ENCODE data around the gene CIAO1.
A peak's percentile ranks its signal among the peaks of the same experiment; 100 is the strongest.

Gene CIAO1

DNA sequence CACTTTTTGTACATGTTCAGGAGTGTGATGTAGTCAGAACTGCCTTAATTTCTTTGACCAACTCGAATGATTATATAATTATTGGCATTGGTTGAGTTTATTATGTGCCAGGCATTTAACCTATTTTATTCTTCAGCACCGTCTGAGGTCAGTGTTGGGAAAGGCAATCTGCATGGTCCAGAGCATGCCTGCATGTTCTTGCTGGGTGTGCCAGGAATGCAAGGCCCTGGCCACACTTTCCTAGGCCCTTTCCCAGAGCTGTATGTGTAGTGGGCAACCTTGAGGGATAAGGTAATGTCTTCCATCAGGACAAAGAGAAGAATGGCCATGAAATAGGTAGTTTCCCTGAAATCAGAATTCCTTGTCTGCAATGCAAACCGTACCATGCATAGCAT lies 49.0 kb downstream of the CIAO1 start:
- DNase-seq (no peak), ATAC-seq (replicated peaks) (no peak)
- Mint-ChIP-seq H3K27ac (peak overlapping the region; percentile 80 to 83), H3K36me3 (ENCODE audit: insufficient read depth) (no peaks in the 10 kb centered on the region), H3K27me3 (no peaks in the 10 kb centered on the region), H3K4me1 (ENCODE audit: low read depth in 2 of 2) (peaks cover 31 to 43% of the 10 kb centered on the region in 2 donors), H3K4me3 (peak overlapping the region; percentile 74), H3K9me3 (no peaks in the 10 kb centered on the region)

DNA sequence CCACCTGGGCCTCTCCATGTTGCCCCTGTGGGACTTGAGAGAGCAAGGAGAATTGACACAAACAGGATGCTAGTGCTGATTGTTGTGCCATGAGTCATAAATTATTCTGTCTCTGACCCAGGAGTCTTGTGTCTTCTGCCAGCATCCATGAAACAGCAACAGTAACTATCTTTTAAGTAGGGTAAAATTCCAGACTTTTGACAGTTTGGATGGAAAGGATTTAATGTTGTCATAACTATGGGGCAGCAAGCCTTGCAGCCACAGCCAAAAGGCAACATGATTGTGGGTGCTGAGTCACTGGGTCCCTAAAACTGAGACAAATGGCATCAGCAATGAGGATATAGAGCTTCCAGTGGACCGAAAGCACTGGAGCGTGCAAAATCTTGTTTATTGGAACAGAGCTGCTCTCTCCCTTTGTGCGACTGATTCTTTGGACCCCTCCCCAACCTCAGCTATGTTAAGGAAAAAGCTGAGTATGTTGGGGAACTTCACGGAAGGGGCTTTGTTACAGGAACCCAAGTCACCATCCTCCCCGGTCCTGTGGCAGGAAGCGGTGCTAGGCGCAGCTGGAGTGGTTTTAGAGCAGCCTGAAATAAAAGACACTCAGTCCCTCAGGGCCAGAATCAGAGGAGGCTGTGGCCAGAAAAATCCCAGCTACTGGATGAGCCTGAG lies 49.5 kb downstream of the CIAO1 start:
- Mint-ChIP-seq H3K27ac (peak overlapping the region; percentile 80 to 83), H3K27me3 (no peaks in the 10 kb centered on the region), H3K4me3 (peak overlapping the region; percentile 74), H3K36me3 (ENCODE audit: insufficient read depth) (no peaks in the 10 kb centered on the region), H3K9me3 (no peaks in the 10 kb centered on the region), H3K4me1 (ENCODE audit: low read depth in 2 of 2) (peaks cover 35 to 48% of the 10 kb centered on the region in 2 donors)
- ATAC-seq (replicated peaks) (peak; percentile 74), DNase-seq (no peak)

- peak overlapping the region; percentile 80 to 83 for H3K27ac Mint-ChIP-seq
- DNase-seq, result no peak
- peaks cover 41 to 53% of the 10 kb centered on the region in 2 donors for H3K4me1 Mint-ChIP-seq (ENCODE audit: low read depth in 2 of 2)
- ATAC-seq (replicated peaks), result no peak
- peaks cover 3% of the 10 kb centered on the region for H3K36me3 Mint-ChIP-seq (ENCODE audit: insufficient read depth)
- H3K9me3 Mint-ChIP-seq, result no peaks in the 10 kb centered on the region
- H3K4me3 Mint-ChIP-seq, result peak overlapping the region; percentile 48 to 74
- H3K27me3 Mint-ChIP-seq, result no peaks in the 10 kb centered on the region
Measured at GRCh38 chr2:96316999-96317398, 51.0 kb downstream of the CIAO1 start.

GRCh38 chr2:96317584-96317997 lies 51.6 kb downstream of the CIAO1 start:
- Mint-ChIP-seq H3K27me3 (no peaks in the 10 kb centered on the region), H3K9me3 (no peaks in the 10 kb centered on the region), H3K27ac (peak overlapping the region; percentile 80 to 83), H3K4me1 (ENCODE audit: low read depth in 2 of 2) (peaks cover 40 to 52% of the 10 kb centered on the region in 2 donors), H3K36me3 (ENCODE audit: insufficient read depth) (peaks cover 3% of the 10 kb centered on the region), H3K4me3 (peak overlapping the region; percentile 9 to 48)
- DNase-seq (no peak), ATAC-seq (replicated peaks) (no peak)

- Mint-ChIP-seq H3K27ac (peak overlapping the region in 1 of 2 donors; percentile 60), H3K9me3 (no peaks in the 10 kb centered on the region), H3K4me1 (ENCODE audit: low read depth in 2 of 2) (peaks cover 44 to 58% of the 10 kb centered on the region in 2 donors), H3K36me3 (ENCODE audit: insufficient read depth) (peaks cover 6% of the 10 kb centered on the region), H3K27me3 (no peaks in the 10 kb centered on the region), H3K4me3 (peak overlapping the region in 1 of 2 donors; percentile 87)
- no peak for ATAC-seq (replicated peaks)
- DNase-seq, result no peak
Measured at GRCh38 chr2:96318723-96319122, 52.7 kb downstream of the CIAO1 start.

DNA sequence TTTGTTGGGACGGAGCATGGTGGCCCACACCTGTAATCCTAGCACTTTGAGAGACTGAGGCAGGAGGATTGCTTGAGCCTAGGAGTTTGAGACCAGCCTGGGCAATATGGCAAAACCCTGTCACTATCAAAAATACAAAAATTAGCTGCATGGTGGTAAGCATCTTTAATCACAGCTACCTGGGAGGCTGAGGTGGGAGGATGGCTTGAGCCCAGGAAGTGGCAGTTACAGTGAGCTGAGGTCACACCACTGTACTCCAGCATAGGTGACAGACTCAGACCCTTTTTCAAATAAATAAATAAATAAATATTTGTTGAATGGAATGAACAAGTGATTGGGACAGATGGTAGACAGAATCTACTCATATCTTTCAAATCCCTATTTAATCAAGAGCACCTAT lies 53.4 kb downstream of the CIAO1 start:
- Mint-ChIP-seq H3K27ac (peak overlapping the region; percentile 60 to 62), H3K4me1 (ENCODE audit: low read depth in 2 of 2) (peaks cover 46 to 62% of the 10 kb centered on the region in 2 donors), H3K36me3 (ENCODE audit: insufficient read depth) (peaks cover 6% of the 10 kb centered on the region), H3K9me3 (no peaks in the 10 kb centered on the region), H3K27me3 (no peaks in the 10 kb centered on the region), H3K4me3 (peak overlapping the region in 1 of 2 donors; percentile 87)
- DNase-seq (no peak), ATAC-seq (replicated peaks) (no peak)

DNA sequence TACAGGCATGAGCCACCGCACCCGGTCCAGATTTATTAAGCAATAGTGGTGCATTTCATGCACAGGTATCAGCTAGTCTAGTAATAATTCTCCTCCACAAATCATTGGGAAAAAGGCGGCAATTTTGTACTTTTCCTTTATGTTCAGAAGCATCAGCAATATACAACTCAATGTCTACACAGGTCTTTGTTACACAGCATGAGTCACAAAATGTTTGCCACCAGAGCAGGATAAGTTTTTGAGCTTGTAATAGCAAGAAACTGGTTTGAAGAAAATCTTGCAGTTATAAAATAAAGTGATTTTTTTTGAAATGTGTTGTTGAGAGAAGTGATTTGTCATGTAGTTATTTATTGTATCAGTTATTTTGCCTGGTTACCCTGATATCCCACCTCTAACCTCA lies 54.3 kb downstream of the CIAO1 start:
- no peak for ATAC-seq (replicated peaks)
- peaks cover 47 to 64% of the 10 kb centered on the region in 2 donors for H3K4me1 Mint-ChIP-seq (ENCODE audit: low read depth in 2 of 2)
- H3K36me3 Mint-ChIP-seq (ENCODE audit: insufficient read depth), result peaks cover 6% of the 10 kb centered on the region
- H3K4me3 Mint-ChIP-seq, result peak overlapping the region; percentile 87 to 96
- H3K27me3 Mint-ChIP-seq, result no peaks in the 10 kb centered on the region
- peak overlapping the region; percentile 91 to 94 for H3K27ac Mint-ChIP-seq
- H3K9me3 Mint-ChIP-seq, result no peaks in the 10 kb centered on the region
- DNase-seq, result no peak

DNA sequence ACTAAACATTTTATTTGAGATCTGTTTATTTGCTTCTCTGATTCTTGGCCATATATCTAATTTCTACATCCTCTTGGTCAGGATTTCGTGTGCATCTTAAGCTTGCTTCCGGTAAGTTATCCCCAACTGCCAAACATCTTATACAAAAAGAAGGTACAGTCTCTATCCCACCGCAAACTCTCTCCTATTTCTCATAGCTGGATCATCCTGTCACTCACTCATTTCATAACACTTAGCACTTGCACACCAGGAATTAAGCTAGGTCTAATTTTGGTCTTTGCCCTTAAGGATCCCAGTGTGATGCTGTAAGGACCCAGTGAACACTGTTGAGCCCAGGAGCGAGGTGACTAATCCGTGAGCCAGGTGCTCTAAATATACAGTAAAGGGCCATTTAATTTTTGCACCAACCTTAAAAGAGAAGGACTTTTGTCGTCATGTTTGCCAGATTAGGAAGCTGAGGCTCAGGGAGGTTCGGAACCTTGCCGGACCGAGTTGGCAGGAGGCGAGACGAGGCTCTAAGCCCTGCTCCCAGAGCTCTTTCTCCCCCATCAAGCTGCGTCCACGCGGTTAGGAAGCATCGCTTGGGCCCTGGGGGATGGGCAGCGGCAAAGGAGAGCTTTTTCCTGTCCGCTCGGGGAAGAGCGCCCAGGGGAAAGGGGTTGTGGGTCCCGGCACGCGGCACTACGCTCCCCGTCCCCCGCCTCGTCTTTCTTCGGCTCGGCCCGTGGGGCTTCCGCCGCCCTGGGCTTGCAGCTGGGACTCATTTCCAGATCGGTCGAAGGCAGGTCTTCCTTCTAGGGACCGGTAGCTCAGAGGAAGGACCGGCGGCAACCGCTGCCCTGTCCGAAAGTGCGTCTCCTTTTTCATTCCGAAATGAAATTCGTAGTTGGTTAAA lies 55.0 kb downstream of the CIAO1 start:
- H3K4me3 Mint-ChIP-seq, result peak overlapping the region; percentile 87 to 96
- peak; percentile 11 for ATAC-seq (replicated peaks)
- no peaks in the 10 kb centered on the region for H3K9me3 Mint-ChIP-seq
- H3K27me3 Mint-ChIP-seq, result no peaks in the 10 kb centered on the region
- H3K36me3 Mint-ChIP-seq (ENCODE audit: insufficient read depth), result peaks cover 10% of the 10 kb centered on the region
- peak overlapping the region; percentile 91 to 94 for H3K27ac Mint-ChIP-seq
- peaks cover 45 to 64% of the 10 kb centered on the region in 2 donors for H3K4me1 Mint-ChIP-seq (ENCODE audit: low read depth in 2 of 2)
- peak in 1 of 3 experiments; percentile 8 for DNase-seq
